Kidney epithelial cell (primary cell): Measurements from ENCODE around the gene JPH2. TPM values are rescaled to one million over a fixed set of nuclear protein-coding genes. Genes with fewer than 3 reads are reported as not detected.

ENCODE experiments used
- DNase-seq: peaks from one replicate; pipeline ENCODE4 v3.0.0-alpha.2; 2010; ENCODE audit warnings: low read depth
- H3K27me3 ChIP-seq: 2 replicates; pipeline ENCODE4 v1.6.0; 2011; ENCODE audit warnings: low read length; ENCODE audit not compliant: control insufficient read depth, insufficient read depth
- H3K36me3 ChIP-seq: 2 replicates; pipeline ENCODE4 v1.5.1; 2011; ENCODE audit warnings: low read length; ENCODE audit not compliant: control insufficient read depth, insufficient read depth
- H3K4me3 ChIP-seq: 2 replicates; pipeline ENCODE4 v1.5.1; 2011; ENCODE audit warnings: low read depth, mild to moderate bottlenecking, control low read depth, low read length
- CTCF ChIP-seq: IDR thresholded peaks from 2 replicates; pipeline ENCODE4 v1.5.1; 2011; ENCODE audit warnings: mild to moderate bottlenecking, moderate library complexity, low read length, control low read depth, inconsistent platforms; ENCODE audit not compliant: insufficient read depth, poor library complexity, severe bottlenecking
- total RNA-seq: library from RNA; depleted of rRNA; stranded (reverse); fragments of >200 nt; gene quantifications from 2 replicates; pipeline ENCODE4 v1.2.3, GENCODE V29; 2015

JPH2 gene
- total RNA-seq, 1 donor from 2014 or later: 3.0 TPM

GRCh38 chr20:44222027-44222426 is 35.0 kb upstream of the JPH2 start:
- DNase-seq: no peak
- H3K27me3 ChIP-seq: no peaks in the 10 kb centered on the region
- H3K36me3 ChIP-seq: no peaks in the 10 kb centered on the region
- no peak for TF ChIP-seq CTCF
- H3K4me3 ChIP-seq: no peak overlapping the region

- H3K27me3 ChIP-seq: no peaks in the 10 kb centered on the region
- TF ChIP-seq CTCF: no peak
- H3K4me3 ChIP-seq: no peak overlapping the region
- no peaks in the 10 kb centered on the region for H3K36me3 ChIP-seq
- DNase-seq: no peak
Observed at GRCh38 chr20:44221368-44221954, 34.5 kb upstream of the JPH2 start.

GRCh38 chr20:44219791-44220190 is 32.8 kb upstream of the JPH2 start:
- Histone ChIP-seq H3K4me3 (no peak overlapping the region), H3K36me3 (no peaks in the 10 kb centered on the region), H3K27me3 (no peaks in the 10 kb centered on the region)
- DNase-seq: no peak
- TF ChIP-seq CTCF: no peak

- DNase-seq: no peak
- H3K4me3 ChIP-seq: no peak overlapping the region
- no peaks in the 10 kb centered on the region for H3K27me3 ChIP-seq
- no peak for TF ChIP-seq CTCF
- H3K36me3 ChIP-seq: no peaks in the 10 kb centered on the region
Observed at GRCh38 chr20:44219170-44219730, 32.3 kb upstream of the JPH2 start.

- DNase-seq: no peak
- Histone ChIP-seq H3K36me3 (no peaks in the 10 kb centered on the region), H3K4me3 (no peak overlapping the region), H3K27me3 (no peaks in the 10 kb centered on the region)
- no peak for TF ChIP-seq CTCF
Observed at GRCh38 chr20:44218446-44218845, 31.5 kb upstream of the JPH2 start.
